GM19395 (cell line): Measurements from ENCODE around the gene CHIT1.

Source experiments
- ATAC-seq: cut with Tn5 transposase; IDR thresholded peaks from one replicate; pipeline ENCODE4 v1.9.1; 2021; ENCODE audit warnings: mild to moderate bottlenecking, moderate library complexity; ENCODE audit not compliant: unreplicated experiment

CHIT1 gene

DNA sequence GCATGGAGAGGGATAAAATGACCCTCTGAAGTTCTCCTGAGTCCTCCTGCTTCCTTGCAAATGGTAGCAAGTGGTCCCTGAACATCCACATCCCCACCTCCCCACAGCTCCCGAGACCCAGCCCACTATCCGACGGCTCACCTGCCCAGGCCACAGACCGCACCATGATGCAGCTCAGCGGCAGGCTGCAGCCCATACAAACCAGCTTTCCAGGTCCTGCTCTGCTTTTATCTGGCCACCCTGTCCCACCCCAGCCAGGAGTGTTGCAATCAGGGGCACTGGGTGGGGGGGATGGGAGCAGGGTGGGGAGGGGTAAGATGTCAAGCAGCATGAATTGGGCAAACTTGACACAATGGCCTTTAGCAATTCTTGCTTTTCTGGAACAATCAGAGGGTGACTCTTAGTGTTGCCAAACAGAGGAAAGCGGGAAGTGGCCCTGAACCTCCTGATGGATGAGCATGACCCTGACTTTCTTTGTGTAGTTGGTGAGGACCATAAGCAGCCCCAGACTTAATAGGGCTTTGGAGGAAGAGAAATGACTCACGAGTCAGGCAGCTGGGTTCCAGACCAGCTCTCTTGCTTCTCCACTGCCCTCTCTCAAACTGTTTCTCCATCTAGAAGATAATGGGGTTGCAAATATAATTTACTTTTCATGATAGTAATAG, at the start of gene CHIT1:
Gene CHIT1 (minus strand): TSS at position 203 of the 665 bp plus-strand sequence. CDS start 37 bp downstream, at position 166.
- ATAC-seq = no peak

DNA sequence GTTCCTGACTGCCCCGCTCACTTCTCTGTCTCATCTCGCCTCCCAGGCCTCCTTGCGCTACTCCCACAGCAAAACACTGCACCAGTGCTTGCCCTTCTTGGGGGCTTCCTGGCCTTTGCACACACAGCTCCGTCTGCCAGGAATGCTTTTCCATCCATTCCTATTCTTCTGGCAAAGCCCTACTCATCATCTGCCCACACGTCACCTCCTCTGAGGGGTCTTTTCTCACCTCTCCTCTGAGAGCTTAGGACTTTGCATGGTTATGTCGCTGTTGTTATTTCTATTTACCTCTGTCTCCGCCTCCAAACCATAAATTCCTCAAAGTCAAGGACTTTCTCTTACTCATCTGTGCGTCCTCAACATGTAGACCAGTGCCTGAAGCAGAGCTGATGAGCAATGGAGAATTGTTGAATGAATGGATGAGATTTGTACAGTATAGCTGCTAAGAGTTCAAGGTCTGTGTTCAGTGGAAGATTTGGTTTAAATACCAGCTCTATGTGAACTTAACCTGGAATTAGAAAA, 49.5 kb upstream of the CHIT1 start:
- ATAC-seq = no peak

DNA sequence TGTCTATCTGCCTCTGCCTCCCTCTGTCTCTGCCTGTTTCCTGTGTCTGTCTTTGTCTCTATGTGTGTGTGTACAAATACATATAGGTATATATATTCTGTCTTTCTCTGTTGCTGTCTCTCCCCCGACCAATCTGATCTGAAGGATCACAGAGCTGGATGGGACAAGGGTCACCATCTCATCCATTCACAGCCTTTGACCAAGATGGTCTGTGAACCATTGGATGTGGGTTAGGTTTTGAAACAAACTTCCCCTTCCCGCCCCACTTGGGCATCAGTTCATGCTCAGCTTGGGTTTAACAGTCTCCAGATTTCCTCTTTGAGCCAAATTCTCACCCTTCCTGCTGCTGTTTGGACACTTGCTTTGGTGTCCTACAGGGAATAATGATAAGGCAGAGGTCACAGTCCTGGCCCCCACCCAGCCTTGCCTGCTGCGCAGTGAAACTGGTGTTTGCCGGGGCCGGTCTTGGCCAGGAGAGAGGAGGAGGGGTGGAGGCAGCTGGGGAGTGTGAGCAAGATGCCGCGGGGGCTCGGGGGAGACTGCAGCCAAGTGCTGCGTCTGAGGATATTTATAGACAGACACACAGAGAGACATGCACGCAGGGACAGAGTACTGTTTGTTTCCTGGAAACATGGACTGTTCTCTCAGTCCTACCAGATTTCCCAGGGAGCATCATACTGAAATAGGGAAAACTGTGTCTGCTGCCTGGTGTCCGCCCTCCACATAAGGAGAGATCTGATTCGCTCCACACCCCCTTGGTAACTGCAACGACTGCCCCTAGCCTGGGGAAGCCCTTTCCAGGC, 48.8 kb upstream of the CHIT1 start:
- no peak for ATAC-seq

DNA sequence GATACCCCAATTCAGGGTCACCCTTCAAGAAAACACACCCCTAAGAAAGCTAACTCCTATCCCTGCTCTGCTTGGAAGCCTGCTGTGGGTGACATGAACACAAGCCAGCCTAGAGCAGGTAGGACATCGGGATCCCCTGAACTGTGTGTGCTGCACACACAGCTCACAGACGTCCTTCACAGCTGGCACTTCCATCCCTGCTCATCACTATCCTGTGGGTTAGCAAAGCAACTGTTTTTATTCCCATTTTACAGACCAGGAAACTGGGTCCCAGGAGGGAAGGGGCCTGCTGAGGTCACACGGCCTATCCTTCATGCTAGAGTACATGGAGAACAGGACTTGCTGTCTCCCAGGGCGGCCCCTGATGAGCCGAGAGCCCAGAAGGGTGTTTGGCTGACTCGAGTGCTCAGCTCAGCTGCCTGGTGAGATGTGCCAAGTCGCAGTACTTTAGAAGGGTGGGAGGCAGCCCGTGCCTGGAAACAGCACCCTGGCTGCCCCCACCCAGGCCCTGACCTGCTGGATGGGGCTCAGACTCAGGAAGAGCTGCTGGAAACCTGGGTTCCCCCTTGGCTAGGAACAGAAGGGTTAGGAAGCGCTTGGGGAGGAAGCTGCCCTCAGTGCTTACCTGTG, 47.6 kb upstream of the CHIT1 start:
- ATAC-seq = no peak

DNA sequence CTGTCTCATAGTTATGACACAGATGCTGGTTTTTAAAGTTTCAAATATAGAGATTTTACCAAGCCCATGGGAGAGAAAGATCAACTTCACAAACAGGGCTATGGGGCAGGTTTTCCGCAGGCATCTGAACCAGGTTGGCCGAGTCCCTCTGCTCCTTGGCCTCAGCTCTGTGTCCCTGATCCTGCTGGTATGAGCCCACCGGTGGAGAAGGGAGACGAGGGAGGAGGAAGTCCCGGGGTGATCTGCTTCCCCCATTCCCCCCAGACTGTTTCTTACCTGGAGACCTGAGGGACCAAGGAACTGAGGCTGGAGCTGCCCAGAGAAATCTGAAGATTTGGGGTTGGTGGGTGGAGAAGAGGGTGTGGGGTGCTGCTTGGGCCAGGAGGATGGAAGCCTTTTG, 46.9 kb upstream of the CHIT1 start:
- no peak for ATAC-seq

DNA sequence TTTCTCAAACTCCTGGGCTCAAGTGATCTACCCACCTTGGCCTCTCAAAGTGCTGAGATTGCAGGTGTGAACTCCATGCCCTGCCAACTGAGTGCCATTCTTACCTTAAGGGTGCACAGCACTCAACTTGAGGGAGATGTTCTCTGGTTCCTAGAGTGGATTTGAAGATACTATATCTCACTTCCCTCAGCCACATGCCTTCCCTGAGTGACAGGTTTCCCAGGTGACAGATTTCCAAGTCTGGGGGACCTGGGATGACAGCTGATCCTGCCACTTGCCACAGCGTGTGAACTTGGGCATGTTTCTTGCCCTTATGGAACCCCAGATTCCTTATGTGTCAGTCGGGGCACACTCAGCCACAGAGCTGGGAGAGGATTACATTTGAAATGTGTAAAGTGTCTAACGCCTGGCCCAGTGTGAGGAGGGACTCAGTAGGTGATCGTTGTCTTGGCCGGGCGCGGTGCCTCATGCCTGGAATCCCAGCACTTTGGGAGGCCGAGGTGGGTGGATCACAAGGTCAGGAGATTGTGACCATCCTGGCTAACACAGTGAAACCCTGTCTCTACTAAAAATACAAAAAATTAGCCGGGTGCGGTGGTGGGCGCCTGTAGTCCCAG, 46.3 kb upstream of the CHIT1 start:
- ATAC-seq = no peak

DNA sequence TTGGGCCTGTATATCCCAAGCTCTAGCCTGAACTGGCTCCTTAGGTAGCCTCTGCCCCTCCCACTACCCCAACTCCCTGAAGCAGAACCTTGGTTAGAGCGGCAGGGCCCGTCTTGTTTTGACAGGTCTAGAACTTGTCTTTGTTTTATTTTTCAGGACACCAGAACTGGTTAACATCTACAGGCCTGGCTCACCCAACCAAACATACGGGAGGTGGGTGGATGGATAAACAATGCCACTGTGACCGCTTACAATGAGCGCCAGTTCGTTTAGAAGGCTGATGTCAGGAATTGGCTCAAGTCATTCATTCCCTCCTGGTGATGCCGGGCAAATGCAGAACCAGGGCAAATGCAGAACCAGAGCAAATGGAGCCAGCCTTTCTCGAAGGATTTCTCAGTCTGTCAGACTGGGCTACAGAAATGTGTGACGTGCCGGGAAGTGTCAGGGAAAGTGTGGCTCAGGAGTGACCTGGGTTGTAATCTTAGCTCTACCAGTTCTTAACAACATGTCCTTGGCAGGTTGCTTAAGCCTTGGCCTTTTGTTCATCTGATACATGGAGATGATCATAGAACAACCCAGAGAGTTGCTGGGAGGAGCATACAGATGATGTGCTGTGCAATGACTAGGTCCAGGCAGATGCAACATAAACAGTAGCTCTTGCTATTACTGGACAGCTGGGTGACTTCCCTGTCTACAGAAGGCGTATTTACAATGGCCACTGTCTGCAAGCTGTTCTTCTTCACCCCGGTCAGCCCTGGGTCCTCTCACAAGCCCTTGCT, 45.3 kb upstream of the CHIT1 start:
- no peak for ATAC-seq

DNA sequence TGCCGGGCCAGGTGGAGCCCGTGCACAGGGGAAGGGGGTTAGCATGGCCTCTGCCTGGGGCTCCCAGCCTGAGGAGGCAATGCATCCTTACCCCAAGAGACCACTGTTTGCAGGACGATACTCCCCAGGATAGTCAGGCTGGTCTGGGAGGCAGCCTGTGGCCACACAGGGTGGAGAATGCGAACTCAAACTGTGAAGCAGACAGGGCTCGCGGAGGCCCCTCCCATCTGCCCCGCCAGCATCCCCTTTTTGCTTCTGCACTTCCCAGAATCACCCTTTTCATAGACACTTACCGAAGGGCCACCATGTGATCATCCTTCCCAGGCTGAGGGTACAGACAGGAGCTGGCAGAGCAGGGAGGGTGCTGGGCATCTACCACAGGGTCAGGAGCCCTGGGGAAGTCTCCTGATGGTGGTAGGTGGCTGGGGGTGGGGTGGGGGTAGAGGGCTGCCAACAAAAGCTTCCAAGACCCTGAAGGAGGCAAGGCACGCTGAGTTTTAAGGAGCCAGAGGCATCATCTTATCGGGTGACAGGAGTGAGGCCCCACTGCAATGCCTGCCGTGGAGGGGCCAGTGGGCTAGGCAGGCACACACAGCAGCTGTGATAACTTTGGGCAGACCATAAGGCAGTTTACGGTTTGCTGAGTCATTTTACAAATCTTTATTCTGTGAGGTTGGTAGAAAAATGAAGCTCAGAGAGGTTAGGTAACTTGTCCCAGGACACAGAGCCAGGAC, 44.6 kb upstream of the CHIT1 start:
- peak; percentile 28 for ATAC-seq

DNA sequence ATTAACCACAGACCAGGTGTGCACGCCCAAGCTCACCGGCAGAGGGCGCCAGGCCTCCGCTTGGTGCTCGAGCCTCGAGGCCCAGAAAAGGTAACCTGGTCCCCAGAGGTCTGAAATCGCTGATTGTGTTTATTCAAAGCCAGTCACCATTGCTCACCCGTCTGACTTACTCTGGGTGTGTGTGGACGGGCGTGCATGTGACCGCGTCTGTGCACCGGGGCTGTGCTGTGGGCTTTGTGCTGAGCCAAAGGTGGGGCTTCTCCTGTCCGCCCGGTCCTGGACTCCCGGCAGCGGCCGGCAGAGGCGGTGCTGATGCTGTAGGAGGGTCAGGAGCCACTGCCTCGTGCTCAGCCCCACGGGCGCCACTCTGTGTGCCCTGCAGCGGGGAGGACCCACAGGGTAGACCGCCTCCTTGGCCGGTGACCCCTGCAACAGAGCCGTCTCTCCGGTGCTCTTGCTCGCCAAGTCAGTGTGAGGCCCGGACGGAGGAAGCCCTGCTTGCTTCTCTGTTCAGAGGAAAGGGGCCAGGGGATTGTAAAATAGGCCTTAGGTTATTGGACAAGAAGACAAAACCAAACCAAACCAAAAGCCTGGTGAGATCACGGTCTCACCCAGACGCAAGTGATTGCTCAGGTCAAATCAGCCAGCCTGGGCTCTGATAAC, 43.9 kb upstream of the CHIT1 start:
- ATAC-seq = peak; percentile 57

DNA sequence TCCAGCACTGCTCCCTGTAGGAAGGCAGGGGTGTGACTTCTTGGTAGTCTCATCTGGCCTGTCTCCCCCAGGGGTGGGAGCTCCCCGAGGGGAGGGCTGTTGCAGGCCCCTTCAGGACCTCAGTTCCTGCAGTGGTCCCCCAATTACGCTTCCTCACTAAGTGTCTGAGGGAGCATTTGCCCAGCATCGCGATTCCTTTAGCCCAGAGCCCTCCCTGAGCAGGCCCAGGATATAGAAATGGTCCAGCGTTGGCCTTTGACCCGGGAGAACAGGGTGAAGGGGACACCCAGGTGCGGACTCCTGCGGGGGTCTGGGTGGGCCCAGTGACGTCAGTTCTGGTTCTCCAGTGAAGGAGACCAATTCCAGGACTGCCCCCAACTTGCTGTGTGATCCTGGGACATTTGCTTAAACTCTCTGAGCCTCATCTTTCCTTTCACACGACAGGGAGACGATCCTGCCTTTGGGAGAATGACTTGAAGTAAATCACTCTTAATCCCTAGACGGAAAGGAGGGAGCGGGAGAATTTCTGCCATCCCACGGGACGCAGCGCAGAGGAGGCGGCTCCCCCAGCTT, 43.2 kb upstream of the CHIT1 start:
- ATAC-seq = no peak

DNA sequence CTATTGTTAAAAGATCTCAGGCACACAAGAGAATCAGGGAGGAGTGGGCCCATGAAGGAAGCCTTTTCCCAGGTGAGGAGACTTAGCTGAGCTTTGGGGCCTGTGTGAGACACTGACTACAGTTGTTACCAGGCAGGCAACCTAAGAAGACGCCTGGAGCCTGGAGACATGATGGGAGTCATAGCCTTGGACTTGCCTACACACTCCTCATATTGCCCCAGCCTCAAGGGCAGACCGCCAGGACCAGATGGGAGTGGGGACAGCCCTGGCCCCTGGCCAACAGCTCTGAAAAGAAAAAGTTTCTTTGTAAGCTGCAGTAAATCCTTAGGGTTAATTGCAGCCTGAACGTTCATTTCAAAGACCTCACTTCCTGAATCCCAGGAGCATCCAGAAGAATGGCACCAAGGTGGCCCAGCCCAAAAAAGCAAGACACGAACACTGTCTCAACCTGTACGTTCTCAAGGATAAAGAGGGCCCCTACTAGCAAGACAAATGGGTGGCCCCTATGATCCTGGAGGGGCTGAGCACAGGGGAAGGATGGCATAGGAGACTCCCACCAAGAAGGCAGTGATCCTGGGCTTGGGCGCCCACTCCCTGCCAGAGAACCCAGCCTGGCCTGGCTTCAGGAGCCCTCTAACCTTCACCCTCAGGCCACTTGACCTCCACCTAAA, 42.6 kb upstream of the CHIT1 start:
- no peak for ATAC-seq

DNA sequence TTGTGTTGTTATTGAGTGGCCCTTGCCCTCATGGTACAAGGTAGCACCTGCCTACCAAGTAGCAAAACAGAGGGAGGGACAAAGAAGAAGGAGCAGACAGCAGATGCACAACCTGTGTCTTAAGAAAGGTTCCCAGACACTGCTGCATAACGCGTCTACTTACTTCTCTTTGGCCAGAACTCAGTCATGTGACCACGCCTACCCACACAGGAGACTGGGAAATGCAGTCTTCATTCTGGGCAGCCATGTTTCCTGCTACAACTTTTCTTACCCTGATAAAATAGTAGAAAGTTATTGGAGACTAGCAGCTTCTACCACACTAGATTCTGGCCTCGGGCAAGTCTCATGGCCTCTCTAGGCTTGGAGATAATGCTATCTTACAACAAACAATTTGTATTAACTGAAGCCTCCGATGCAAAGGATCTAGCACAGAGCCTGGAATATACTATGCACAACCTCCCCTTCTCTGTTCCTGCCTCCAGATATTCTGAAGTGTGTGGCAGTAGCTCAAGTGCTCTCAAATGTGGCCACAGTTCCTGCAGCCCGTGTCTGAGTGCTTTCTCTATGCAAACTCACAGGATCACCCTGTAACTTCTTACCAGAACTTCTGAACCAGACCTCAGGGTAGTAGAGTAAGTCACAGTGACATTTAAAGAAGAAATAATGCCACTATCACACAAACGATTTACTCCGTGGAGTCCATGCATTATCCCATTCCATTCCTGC, 41.7 kb upstream of the CHIT1 start:
- ATAC-seq = no peak

DNA sequence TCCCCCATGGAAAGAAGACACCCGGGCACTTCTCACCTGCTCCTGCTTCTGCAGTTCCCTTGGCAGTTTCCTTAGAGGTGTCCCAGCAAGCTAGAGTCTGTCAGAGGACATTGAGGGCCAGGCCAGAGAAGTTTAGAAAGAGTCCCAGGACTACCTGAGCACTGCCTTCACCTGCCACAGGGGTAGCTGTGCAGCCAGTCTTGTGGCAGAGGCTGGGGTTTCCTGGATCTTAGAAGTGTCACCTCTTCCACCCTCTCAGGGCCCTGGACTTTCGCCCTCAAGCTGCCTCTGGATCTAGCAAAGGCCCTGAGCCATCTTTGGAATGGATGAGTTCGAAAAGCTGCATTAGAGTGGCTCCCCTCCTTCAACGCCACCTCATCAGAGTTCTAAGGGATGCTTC, 41.0 kb upstream of the CHIT1 start:
- no peak for ATAC-seq

DNA sequence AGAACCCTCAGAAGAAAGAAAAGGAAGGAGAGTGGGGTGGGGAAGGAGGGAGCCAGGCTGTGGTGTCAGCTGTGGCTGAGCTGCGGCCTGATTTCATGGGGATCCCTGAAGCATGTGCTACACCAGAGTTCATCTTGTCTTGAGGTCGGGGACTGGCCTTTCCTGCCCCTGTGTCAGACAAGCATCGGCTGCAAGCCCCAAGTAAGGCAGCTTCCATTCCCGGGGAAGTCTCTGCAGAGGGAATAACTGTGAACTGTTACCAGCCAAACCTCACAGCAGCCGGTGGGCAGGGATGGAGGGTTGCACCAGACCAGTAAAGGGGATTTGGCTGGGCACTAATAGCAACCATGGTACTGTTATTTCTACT, 40.2 kb upstream of the CHIT1 start:
- no peak for ATAC-seq

DNA sequence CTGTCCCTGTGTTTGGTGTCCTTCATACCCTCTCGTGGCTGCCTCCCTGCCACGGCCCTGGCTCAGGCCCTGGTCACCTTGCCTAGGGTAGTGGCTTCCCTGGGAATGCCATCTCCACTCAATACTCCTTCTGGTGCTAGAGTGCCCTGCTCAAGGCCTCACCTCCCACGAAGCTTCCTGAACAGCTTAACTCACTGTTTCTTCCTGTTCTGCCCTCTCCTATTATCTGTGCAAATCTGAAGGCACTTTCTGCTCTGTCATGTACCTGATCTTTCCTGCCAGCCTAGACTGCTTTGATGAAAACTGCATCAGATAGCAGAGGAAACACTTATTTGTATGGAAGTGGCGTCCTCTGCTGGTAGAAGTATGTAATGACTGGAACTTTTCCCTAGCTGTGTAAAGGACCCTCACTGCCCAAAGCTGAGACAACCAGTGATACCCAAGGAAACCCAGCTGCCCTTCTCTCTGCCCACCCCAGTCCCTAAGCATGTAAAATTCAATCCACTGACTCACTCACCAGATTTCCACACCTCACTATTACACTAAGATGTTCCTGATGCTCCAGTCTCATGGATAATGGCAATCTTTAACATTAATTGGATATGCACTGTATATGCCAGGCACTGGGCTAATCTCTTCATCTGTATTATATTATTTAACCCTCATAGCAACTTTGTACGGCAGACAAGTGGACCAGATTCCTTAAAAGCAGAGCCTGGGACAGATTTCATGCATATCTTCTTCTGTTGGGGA, 39.6 kb upstream of the CHIT1 start:
- ATAC-seq = no peak

DNA sequence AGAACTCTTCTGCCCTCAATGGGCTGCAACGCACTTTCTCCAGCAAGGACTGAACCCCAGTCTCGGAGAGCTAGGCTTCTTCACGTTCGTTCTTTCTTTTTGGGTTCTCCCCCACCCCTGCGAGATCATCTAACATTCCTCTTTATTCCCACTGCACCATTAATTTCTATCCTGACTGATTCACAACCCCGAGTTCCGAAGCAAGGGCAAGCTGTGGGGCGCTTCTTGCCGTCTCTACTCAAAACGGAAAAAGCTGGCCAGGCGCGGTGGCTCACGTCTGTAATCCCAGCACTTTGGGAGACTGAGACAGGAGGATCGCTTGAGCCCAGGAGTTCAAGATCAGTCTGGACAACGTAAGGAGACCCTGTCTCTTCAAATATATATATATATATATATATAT, 38.4 kb upstream of the CHIT1 start:
- no peak for ATAC-seq

DNA sequence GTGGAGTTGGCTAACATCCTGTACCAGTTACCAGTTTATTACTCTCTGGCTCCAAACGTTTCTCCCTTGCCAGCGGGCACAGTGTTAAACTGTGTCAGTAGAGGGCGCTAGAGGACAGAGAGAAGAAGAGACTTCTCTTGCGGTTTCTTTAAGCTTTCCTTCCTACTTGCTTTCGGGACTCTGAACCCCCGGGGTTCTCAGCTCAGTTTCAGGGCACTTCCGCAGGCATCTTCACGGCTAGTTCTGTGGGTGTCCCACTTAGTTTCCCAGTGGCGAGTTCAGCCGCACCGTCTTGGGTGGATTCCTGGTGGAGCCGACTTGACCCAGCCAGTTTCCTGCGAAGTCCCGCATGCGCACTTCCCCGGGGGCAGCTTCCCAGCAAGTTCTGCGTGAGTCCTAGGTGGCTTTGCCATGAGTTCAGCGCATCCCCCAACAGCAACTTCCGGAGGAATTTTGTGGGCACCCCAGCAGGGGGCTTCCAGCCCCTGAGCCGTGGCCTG, 37.9 kb upstream of the CHIT1 start:
- peak; percentile 62 for ATAC-seq
